HG03520 (cell line): ENCODE data around the gene MCTP1.
"Not testable (repeated sequence)": the region's sequence is repeated elsewhere in the genome, so short reads cannot be mapped to it uniquely, and the experiment has no call there.

Source experiments
- ATAC-seq: cut with Tn5 transposase; IDR thresholded peaks from one replicate; pipeline ENCODE4 v1.9.1; 2021; ENCODE audit warnings: mild to moderate bottlenecking, moderate library complexity; ENCODE audit not compliant: unreplicated experiment

MCTP1 gene

DNA sequence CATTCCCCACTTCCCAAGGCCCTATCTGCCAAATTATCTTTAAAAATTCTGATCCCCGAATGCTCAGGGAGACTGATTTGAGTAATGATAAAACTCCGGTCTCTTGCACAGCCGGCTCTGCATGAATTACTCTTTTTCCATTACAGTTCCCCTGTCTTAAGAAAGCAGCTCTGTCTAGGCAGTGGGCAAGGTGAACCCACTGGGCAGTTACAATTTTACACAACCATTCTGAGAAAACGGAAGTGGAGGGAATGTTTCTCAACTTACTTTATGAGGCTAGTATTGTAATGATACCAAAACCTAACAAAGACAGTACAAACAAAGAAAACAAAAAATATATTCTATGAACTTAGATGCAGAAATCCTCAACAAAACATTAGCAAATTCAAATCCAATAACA, 100.0 kb downstream of the MCTP1 start:
- no peak for ATAC-seq

DNA sequence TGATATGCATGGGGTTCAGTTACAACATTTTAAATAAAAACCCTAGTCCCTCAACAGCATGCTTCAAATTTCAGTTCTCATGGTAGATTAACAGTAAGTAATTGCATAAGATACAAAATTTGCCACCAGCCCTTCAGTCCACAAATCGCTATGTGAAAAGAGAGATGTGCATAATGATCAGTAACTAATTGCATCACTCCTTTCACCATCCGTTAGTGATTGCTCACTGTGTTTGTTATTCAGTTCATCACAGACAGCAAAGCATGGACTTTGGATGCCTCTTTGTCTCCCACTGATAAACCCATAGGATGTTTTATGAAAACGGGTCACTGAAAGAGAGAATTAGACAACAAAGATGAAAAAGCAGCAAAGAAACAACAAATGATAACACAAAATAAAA, 103.2 kb downstream of the MCTP1 start:
- ATAC-seq = no peak

DNA sequence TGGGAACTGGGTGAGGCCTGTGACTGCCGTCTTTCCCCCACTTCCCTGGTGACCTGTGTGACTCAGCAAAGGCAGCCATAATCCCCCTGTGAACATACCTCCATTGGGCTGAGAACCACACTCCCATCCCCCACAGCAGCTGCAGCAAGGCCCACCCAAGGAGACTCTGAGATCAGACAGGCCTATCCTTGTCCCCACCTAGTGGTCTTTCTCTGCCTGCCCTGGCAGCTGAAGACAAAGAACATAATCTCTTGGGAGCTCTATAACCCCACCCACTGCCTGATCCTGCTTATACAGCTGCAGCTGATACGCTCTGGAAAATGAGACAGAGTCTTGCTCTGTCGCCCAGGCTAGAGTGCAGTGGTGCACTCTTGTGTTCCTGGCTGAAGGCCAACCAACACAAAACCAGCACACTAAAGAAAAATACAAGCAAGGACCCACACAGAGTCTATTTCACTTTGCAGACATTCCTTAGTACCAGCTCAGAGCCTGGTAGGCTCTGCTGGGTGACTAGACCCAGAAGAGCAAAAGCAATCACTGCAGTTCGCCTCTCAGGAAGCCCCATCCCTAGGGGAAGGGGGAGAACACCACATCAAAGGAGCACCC, 106.7 kb downstream of the MCTP1 start:
- ATAC-seq = no peak

DNA sequence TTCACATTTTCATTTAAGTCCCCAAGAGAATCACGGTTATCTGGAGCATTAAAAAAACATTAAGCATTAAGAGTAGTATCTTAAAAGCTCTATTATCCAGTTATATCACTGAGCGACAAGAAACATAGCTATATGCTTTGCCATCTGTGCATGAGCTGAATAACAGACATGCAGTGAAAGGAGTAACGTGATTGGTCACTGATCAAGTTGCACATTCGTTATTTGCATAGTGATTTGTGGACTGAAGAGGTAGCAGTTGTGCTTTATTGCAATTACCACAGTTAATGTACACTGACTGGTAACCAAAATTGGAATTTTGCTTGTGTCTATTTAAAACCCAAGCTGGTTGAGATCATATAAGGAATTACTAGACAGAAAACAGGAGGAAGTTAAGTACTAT, 107.4 kb downstream of the MCTP1 start:
- ATAC-seq = no peak

DNA sequence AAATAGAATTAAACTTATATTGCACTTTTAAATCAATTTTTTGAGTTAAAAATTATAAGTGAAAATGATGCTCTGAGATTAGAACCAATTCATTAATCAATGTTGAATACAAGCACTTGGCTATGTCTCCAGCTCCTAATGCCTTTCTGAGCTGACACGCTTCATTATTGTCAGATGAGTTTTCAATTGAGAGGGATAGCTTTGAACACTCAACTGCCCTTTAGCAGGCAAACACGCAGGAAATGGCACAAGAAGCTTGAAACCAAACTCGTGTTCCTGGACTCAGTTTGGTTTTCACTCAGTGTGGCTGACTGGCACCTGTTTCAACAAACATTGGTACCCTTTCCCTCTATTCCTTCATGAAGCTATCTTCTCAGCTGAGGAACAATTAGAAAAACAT, 109.8 kb downstream of the MCTP1 start:
- ATAC-seq = no peak

DNA sequence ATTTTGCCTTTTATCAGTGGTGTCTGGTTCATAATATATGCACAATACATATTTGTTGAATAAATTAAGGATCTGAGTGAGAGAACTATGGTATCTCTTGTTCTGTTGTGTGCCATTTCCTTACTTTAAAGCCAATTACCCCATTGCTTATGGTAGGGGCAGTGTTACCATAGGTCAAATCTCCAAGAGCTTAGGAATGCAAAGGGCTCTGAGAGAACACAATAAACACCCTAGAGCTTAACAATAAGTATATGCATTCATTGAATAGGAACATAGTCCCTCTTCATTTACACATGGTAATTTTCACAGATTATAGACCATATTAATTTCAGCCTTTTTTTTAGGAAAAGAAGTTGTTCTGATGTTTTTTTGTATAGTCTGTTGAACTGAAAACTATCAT, 112.2 kb downstream of the MCTP1 start:
- ATAC-seq = no peak

DNA sequence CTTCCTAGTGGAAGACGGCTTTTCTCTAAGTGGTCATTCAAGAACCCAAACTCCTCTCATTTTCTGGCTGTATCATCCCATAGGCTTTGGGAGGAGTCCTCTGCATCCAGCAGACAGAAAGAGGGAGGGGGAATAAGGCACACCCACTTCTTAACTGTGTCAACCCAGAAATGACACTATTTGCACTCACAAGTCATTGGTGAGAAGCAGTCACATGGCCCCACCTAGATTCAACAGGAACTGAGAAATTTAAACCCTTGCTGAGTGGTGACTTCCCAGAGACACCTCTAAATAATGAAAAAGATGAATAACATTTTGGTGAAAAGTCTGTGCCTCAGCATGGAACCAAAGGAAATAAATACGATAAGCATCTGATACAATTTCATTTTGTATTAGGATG, 120.0 kb downstream of the MCTP1 start:
- ATAC-seq = no peak

DNA sequence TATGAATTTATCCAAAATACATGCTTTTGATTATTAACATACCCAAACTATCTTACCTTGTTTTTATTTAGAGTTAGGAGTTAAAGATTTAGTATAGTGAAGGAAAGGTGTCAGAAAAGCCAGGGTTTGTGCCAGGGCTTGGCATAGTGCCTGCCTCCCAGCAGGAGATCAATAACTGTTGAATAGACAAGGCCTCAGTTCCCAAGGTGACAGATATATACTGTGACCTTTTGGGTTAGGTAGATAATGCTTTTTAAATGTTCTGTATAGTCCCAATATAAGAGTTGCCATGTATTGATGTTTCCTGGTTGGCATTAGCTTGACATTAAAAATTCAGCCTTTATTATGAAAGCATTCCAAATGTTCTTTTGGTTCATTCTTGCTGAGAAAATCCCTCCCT, 121.8 kb downstream of the MCTP1 start:
- ATAC-seq = no peak

DNA sequence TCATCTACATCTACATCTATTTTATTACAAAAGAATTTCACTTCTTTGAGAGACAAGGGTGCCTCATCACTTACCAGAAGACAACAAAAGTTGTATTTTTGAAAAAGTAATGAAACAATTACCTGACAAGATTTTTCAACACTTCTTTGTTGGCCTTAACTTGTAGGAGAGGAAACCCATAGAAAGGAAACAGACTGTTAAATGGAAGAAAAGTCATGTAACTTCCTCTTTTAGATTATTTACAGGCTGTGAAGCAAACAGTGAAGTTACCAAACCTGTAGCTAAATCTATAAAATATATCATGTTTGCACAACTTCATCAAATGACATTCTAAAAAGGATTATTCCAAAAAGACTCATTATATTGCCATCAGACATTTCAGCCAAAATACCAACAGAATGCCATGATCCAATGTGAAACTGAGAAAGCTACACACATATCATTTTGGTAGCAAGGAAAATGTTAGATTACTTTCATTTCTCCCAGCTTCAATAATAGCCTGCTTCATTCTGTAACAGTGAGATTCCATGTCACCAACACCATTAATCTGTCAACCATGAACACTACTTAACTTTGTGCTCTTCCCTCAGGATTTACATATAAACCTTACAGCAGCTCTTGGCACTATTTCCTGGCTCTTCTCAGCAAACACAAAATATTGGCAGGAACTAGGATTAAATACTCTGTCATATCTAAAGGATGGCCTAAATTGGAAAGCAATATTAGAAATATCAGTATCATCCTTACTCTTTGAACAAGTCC, 122.5 kb downstream of the MCTP1 start:
- no peak for ATAC-seq

DNA sequence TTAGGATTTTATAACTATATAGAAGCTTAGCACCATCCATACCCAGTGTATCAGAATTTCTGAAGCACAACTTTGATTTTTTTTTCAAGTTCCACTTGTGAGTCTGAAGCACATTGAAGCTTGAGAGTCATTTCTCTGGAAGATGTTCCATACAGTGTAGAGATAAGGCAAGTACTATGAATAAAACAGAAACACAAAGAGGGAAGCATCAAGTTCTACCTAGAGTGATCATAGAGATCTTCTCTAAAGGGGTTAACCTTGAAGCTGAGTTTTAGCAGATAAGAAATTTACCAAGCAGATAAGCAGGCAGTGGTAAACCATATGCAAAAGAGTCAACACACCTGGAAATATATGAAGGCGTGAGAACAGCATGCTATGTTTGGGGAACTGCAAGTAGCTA, 125.3 kb downstream of the MCTP1 start:
- no peak for ATAC-seq

DNA sequence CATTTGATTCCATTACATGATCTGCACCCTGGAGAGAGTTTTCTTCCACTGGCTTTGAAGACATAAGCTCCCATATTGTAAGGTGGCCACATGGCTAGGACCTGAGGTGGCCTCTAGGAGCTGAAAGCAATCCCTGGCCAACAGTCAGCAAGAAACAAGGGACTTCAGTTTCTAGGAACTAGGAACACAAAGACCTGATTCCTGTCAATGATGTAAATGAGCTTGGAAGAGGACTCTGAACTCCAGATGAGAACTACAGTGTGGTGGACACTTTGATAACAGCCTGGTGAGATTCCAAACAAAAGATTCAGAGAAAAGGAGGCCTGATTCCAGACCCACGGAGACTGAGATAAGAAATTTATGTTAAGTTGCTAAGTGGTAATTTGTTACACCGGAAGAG, 129.0 kb downstream of the MCTP1 start:
- no peak for ATAC-seq

DNA sequence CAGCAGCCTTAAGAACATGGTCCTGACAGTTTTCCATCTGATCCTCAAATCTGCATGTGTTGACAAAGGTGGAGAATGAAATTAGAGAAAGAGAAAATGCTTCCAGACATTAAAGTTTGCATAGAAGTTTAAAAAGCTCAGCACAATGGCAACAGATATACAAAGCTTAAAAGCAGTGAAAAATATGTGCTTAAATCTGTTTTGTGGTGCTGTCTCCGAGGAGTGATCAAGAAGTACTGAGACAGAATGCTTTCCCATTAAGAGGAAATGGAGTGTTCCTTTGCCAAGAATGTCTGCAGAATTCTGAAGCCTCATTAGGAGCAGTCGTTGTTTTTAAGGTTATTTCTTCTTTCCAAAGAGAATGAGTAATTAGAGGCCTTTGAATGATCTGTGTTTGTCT, 131.4 kb downstream of the MCTP1 start:
- ATAC-seq = no peak

DNA sequence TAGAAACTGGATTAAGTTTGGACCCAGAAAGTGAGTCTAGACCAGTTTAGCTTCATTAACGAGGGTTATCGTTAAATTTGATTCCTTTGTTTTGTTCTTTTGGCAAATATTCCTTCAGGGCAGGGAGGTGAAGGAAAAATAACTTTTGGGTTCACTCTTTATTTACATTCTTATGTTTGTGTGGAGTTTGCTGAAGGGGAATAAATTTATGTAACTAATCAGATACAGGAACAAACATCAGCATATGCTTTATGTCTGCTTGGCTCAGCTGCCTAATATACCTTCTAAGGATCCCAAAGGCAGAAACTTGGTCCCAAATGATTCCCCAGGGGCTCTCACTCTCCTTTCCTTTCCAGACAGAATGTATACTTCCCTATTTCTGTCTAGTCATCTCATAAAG, 132.4 kb downstream of the MCTP1 start:
- no peak for ATAC-seq

DNA sequence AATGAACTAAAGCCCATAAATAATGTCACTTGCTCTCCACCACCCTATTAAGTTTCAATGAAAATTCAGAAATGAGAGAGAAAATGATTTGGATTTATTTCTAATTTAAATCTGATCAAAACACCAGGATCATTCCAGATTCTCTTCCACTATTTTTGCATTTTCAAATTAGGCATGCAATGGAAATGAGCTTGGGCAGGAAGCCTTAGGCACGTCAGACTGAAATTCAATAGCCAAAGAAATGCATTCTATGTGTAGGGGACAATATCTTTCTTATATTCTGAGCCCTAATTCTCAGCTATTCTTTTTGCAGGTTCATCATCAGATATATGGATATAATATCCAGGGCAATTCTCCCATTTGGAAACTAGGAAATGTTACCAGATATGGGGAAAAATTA, 132.8 kb downstream of the MCTP1 start:
- ATAC-seq = no peak

DNA sequence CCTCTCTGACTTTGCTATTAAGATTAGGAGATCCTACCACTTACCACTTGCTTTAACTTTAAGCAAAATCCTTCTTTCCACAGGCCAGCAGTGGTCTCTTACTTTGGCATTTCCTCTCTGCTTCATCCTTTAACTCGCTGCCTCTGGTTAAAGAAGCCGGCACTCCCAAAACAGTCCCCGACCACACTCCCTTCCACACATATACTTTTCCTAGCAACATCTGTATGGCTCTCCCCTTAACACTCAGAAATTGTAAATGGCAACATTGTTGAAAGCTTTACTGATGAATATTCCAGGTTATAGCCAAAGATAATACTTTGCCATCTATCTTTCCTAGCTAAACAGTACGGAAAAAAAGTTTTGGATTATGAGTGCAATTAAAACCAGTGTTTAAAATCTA, 133.2 kb downstream of the MCTP1 start:
- ATAC-seq = no peak

DNA sequence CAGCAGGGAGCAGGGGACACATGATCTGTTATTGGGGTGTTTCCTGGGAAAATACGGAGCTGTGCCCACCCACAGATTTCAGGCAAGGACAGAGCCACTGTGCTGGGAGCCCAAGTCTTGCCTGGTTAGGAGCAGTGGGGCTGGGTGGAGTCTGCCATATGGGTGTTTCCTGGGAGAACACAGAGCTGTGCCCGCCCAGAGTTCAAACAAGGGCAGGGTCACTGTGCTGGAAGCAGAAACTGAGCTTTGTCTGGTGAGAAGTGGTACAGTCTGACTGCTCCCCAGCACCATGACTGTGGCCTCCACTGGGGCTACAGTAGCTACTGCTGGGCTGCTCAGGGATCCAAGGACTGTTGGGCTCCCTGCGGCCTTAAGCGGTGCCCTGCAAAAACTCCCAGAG, 135.5 kb downstream of the MCTP1 start:
- ATAC-seq = no peak

DNA sequence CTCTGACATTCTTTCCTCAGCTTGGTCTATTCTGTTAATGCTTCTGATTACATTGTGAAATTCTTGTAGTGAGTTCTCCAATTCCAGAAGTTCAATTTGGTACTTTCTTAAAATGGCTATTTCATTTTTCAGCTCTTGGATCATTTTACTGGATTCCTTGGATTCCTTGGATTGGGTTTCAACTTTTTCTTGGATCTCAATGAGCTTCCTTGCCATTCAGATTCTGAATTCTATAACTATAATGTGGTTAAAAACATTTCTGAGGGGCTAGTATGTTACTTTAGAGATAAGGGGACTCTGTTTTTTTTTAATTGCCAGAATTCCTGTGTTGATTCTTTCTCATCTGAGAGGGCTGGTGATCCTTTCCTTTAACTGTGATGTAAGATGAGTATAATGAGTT, 136.4 kb downstream of the MCTP1 start:
- ATAC-seq = no peak

DNA sequence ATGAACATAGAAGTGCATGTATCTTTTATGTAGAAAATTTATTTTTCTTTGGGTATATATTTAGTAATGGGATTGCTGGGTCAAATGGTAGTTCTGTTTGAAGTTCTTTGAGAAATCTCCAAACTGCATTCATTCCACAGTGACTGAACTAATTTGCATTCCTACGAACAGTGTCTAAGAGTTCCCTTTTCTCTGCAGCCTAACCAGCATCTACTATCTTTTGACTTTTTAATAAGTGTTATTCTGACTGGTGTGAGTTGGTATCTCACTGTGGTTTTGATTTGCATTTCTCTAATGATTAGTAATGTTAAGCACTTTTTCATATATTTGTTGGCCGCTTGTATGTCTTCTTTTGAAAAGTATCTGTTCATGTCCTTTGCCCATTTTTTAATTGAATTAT, 141.0 kb downstream of the MCTP1 start:
- not testable (repeated sequence) for ATAC-seq

DNA sequence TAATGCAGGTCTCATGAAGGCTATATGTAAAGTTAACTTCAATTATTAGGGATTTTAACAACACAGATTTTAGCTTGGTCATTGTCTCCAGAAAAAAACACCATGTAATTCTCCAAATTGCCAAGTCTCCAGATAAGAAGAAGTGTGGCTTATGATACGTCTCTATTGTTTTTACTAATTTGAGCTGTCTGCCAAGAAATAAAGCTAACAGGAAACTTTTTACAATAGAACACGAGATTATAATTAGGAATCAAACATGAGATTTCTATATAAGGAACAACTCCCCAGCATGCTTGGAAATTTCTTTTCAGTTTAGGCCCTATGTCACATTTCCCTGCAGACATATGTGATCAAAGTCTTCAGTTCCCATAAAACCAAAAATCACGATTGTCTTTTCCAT, 142.7 kb downstream of the MCTP1 start:
- ATAC-seq = no peak

DNA sequence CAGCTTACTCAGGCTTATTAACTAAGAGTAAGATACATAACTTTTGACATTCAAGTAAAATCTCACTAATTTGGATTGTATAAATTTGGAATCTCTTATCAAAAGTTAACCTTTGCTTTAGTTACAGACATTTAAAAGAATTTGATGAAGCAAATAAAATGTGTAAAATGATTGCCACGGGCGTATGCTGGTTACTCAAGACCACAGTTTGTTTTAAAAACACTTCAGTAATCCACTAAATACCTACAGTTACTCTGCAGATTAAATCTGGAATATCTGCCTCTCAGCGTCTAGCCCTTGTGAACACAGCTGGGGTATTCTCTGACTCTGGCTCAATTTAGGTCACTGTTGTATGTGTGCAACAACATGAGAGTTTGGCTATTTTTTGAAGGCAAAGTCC, 143.8 kb downstream of the MCTP1 start:
- no peak for ATAC-seq

DNA sequence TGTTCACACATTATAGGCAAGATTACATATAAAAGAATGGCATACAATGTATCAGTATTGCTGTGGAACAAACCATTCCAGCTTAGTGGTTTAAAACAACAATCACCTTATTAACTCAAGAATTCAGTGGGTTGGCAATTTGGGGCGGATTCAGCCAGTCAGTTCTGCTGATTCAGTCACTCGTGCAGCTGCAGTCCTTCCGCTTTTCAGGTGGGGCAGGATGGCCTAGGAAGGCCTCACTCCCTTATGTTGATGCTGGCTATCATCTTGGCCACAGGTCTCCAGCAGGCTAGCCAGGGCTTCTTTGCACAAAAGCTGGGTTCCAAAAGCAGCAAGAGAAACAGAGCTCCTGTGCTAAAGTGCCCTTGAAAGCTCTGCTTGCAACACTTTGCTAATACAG, 150.6 kb downstream of the MCTP1 start:
- ATAC-seq = no peak

DNA sequence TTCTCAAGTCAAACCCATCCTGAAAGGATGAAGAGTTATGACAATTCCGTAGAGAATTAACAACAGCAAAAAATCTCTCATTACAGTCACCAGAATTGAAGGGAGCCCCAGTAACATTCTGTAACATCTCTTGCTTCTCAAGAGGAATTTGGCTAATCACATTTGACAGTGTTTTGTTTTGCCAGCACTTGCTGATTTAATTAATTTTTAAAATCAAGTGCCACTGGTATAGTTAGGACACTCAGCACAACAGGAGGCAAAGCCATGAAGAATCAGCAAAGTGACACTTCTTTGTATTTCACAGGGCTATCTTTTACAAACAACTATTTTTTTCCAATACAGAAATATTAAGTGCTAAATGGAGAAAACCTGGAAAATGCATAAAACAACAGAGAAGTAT, 152.8 kb downstream of the MCTP1 start:
- ATAC-seq = no peak

DNA sequence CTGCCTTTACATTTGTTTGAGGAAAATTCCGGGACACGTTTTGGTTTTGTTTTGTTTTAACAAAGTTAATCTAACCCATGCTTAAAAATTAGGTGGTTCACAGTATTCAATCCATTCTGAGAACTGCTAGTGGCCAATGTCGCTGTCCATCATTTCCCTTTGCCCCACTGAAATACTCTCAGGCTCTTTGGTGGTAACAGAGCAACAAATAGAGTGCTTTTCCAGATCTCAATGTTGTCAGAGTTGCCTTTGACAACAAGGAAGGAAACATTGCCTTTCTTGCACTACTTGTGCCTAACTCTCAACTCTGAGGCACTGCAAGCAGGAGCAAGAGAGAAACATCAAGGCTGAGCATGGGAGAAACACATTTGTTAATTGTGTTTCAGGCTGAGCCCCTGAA, 154.0 kb downstream of the MCTP1 start:
- ATAC-seq = no peak
